HEK293 (cell line): ENCODE measurements around the gene RECK.

ENCODE experiments used
- MZF1 ChIP-seq: fragments of 450-650 bp; formaldehyde crosslinking; IDR thresholded peaks from 2 replicates; pipeline ENCODE4 v1.5.1; 2017; ENCODE audit warnings: missing biosample characterization, missing genetic modification characterization, borderline replicate concordance
- SETDB1 ChIP-seq: IDR thresholded peaks from one replicate; pipeline ENCODE4 v1.6.1; 2017; ENCODE audit warnings: mild to moderate bottlenecking, low read length, moderate library complexity, mixed read lengths; ENCODE audit not compliant: insufficient read length
- YY1 ChIP-seq: fragments of 450-650 bp; formaldehyde crosslinking; IDR thresholded peaks from 2 replicates; pipeline ENCODE4 v1.5.1; 2018; ENCODE audit warnings: missing biosample characterization, missing genetic modification characterization
- ZBTB8A ChIP-seq: fragments of 450-650 bp; formaldehyde crosslinking; IDR thresholded peaks from 2 replicates; pipeline ENCODE4 v1.5.1; 2016; ENCODE audit warnings: missing biosample characterization, missing genetic modification characterization
- ZNF112 ChIP-seq: fragments of 450-650 bp; formaldehyde crosslinking; IDR thresholded peaks from 2 replicates; pipeline ENCODE4 v1.5.0; 2017; ENCODE audit warnings: missing biosample characterization, missing genetic modification characterization
- ZNF24 ChIP-seq: fragments of 450-650 bp; formaldehyde crosslinking; IDR thresholded peaks from 2 replicates; pipeline ENCODE4 v1.5.1; 2016; ENCODE audit warnings: missing biosample characterization, missing genetic modification characterization
- ZNF426 ChIP-seq: fragments of 450-650 bp; formaldehyde crosslinking; IDR thresholded peaks from 2 replicates; pipeline ENCODE4 v1.5.1; 2017; ENCODE audit warnings: missing biosample characterization, missing genetic modification characterization, mild to moderate bottlenecking, inconsistent platforms, moderate library complexity
- ZNF658 ChIP-seq: fragments of 450-650 bp; formaldehyde crosslinking; IDR thresholded peaks from 2 replicates; pipeline ENCODE4; 2016; ENCODE audit warnings: missing biosample characterization, missing genetic modification characterization
- ZNF692 ChIP-seq: fragments of 450-650 bp; formaldehyde crosslinking; IDR thresholded peaks from 2 replicates; pipeline ENCODE4 v1.5.1; 2016; ENCODE audit warnings: missing biosample characterization, missing genetic modification characterization
- ZNF76 ChIP-seq: fragments of 450-650 bp; formaldehyde crosslinking; IDR thresholded peaks from 2 replicates; pipeline ENCODE4; 2016; ENCODE audit warnings: low read depth, missing biosample characterization, missing genetic modification characterization, borderline replicate concordance
- TF ChIP-seq, protein P1 (sequence below): fragments of 450-650 bp; formaldehyde crosslinking; IDR thresholded peaks from 2 replicates; pipeline ENCODE4 v1.5.1; 2017; ENCODE audit warnings: missing biosample characterization, mild to moderate bottlenecking, missing genetic modification characterization, moderate library complexity
- TF ChIP-seq, protein P2 (sequence below): fragments of 450-650 bp; formaldehyde crosslinking; IDR thresholded peaks from 2 replicates; pipeline ENCODE4 v1.5.1; 2016; ENCODE audit warnings: missing biosample characterization, missing genetic modification characterization
- TF ChIP-seq, protein P3 (sequence below): fragments of 450-650 bp; formaldehyde crosslinking; IDR thresholded peaks from 2 replicates; pipeline ENCODE4 v1.5.1; 2016; ENCODE audit warnings: missing biosample characterization, missing genetic modification characterization

GRCh38 chr9:36007316-36007708, 29.4 kb upstream of the RECK start:
- TF ChIP-seq ZNF692, result no peak
- TF ChIP-seq SETDB1, result no peak
- TF ChIP-seq, protein P1, sequence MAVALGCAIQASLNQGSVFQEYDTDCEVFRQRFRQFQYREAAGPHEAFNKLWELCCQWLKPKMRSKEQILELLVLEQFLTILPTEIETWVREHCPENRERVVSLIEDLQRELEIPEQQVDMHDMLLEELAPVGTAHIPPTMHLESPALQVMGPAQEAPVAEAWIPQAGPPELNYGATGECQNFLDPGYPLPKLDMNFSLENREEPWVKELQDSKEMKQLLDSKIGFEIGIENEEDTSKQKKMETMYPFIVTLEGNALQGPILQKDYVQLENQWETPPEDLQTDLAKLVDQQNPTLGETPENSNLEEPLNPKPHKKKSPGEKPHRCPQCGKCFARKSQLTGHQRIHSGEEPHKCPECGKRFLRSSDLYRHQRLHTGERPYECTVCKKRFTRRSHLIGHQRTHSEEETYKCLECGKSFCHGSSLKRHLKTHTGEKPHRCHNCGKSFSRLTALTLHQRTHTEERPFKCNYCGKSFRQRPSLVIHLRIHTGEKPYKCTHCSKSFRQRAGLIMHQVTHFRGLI (tag by site-specific recombination), result no peak
- no peak for TF ChIP-seq YY1 (tag by site-specific recombination)
- TF ChIP-seq, protein P2, sequence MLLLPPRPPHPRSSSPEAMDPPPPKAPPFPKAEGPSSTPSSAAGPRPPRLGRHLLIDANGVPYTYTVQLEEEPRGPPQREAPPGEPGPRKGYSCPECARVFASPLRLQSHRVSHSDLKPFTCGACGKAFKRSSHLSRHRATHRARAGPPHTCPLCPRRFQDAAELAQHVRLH (tag by site-specific recombination), result no peak
- no peak for TF ChIP-seq ZNF112 (tag by site-specific recombination)
- no peak for TF ChIP-seq ZNF658 (tag by site-specific recombination)
- no peak for TF ChIP-seq ZNF426 (tag by site-specific recombination)
- TF ChIP-seq MZF1 (tag by site-specific recombination), result no peak
- TF ChIP-seq, protein P3, sequence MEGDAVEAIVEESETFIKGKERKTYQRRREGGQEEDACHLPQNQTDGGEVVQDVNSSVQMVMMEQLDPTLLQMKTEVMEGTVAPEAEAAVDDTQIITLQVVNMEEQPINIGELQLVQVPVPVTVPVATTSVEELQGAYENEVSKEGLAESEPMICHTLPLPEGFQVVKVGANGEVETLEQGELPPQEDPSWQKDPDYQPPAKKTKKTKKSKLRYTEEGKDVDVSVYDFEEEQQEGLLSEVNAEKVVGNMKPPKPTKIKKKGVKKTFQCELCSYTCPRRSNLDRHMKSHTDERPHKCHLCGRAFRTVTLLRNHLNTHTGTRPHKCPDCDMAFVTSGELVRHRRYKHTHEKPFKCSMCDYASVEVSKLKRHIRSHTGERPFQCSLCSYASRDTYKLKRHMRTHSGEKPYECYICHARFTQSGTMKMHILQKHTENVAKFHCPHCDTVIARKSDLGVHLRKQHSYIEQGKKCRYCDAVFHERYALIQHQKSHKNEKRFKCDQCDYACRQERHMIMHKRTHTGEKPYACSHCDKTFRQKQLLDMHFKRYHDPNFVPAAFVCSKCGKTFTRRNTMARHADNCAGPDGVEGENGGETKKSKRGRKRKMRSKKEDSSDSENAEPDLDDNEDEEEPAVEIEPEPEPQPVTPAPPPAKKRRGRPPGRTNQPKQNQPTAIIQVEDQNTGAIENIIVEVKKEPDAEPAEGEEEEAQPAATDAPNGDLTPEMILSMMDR, result no peak
- no peak for TF ChIP-seq ZBTB8A
- TF ChIP-seq ZNF76 (tag by site-specific recombination), result no peak
- TF ChIP-seq ZNF24, result no peak
